COR-L47 (cell line): Measurements from ENCODE around the gene RUNX1.
"Not testable (repeated sequence)": the region's sequence is repeated elsewhere in the genome, so short reads cannot be mapped to it uniquely, and the experiment has no call there.

Experiments
- DNase-seq: peaks from one replicate; lab custom pipeline; 2025; lab: John Stamatoyannopoulos, UW

Gene RUNX1

DNA sequence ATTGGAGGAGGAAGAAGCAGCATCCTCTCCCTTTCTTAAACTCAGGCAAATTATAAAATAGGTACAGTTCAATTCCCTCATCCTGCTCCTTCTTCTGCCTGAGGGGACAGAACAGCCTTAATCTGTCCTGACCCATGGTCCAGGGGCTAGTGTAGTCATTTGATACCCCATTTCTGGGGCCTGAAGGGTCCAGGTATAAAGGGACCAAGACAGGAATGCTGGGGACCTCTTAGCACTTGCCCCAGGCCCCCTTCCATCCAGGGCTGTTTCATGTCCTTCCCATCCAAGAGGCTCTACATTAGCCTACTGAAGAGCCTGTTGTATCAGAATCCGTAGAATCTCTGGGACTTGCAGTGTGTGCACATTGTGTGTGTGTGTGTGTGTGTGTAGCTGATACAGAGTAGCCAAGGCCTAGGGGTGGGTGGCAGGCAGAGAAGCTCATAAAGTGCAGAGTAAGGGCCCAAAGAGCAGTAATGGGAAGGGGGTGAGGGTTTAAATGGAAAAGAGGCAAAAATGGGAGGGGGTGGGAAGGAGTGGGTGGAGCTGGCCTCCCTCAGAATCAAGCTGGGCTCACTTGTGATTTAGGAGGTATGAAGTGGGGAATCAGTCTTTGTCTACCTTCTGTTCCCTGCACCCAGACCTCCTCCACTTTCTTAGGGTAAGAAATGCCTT lies 32.4 kb downstream of the RUNX1 start:
- no peak for DNase-seq

DNA sequence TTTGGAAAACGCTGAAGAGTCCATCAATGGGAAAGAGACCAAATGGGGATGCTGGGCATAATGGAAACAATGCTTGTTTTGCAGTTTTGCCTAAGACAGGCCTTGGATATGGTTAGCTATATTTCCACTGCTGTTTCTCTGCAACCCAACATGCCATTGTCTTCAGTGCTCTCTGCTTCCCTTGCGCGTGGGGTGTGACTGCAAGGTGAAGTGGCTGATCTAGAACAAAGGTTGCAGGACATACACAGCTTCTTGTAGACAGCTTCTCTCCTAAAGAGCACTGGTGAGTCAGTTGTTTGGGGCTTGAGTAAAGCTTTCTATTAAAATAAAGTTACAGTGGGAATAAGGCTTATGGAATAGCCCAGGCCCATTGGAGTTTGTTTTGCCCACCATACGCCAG lies 33.0 kb downstream of the RUNX1 start:
- DNase-seq = no peak

DNA sequence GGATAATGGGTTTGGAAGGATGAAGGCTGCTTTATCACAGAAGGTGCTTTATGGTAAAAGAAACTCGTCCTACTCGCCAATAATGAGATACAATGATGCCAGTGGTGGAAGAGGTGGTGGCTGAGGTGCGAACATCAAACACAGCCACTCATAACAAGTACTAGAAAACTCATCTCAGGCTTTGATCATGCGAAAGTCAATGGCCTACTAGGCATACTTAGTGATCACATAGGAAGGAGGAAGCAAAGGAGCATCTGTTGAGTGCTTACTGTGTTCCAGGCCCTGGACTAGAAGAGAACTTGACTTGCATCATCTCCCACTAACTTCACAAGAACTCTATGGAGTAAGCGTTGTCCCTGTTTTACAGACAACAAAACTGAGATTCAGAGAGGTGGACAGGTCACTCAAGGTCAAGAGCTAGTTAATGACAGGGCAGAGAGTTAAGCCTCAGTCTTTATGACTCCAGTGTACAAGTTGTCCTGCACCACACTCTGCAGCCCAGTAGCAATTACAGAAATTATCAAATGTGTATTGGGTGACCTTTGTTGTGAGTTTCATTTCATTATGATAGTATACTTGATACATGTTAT lies 33.6 kb downstream of the RUNX1 start:
- DNase-seq = no peak

DNA sequence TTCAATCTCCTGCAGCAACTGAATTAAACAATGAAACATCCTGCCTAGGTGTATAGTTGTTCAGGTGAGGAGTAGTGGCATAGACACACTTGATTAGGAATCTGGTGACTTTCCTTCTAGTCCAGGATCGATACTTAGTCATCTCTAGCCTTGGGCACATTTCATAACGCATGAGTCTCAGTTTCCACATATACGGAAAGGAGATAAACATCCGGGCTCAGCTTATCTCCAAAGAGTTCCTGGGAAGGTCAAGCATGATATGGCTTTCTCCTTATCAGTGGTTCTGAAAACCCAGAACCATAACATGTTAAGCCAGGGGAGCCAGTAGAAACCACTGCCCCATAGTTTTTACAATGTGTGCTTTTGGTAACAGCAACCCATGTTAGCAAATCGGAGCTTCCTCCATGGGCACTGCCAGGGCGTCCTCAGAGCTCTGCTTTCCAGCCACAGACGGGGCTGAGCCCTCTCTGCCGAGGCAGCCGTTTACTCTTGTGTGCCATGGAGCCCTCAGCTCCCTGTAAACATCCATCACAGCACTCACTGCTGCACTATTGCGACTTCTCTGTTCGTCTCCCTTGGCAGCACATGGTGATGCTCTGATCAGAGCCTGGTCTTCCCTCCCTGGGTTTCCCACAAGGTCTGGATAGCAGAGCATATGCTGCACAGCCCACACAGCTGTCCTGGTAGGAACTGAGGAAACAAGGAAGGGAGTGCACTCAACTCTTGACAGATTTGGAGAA lies 34.6 kb downstream of the RUNX1 start:
- no peak for DNase-seq

DNA sequence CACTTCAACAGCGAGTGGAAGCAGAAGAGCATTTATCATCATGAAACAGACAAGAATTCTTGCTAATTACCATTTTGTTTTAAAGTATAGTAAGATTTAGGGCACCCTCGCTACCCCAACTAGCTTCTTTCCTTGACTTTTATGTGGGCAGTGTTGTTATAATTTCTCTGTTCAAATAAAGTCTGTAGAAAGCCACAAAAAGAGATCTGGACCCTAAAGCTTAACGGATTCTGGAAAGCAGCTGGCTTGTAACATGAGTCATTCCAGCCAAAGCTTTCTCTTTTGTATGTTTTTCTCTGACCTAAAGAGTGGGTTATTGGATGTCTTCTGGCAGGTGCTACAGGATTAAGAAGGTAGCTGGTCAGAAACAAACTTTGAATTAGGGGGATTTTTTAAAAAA lies 37.4 kb downstream of the RUNX1 start:
- no peak for DNase-seq

DNA sequence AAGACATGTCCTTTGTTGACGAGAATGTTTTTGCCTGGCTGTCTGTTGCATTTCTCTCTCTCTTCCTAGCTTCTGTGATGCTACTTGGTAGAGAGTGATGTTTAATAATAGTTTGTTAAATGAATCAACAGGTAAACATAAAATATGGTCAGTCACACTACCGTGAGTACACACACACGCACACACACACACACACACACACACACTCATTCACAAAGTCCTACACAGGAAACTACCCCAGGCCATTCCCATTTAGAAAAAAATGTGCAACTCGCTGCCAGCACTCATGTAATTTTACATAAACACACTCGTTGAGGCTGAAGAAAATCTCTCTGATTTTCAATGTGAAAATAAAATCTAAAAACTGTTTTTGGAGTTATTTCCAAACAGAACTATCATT lies 38.7 kb downstream of the RUNX1 start:
- DNase-seq = no peak

DNA sequence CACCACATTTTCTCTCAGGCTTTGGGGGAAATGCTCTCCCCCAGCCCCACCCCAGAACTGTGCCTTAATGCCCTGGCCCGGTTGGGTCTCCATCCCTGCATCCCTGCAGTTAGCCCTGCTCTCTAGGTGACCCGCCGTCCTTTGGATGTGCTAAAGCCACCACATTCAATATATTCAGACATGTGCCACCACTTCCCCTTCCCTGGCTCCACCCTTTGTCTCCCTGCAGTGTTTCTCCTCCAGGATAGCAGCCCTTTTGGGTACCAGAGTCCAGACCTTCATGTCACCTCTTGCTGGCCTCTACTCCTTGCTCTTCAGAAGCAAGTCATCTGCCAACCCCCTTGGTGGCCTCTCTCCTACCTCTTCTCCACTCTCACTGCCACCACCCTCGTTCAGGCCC lies 41.8 kb downstream of the RUNX1 start:
- DNase-seq = no peak

DNA sequence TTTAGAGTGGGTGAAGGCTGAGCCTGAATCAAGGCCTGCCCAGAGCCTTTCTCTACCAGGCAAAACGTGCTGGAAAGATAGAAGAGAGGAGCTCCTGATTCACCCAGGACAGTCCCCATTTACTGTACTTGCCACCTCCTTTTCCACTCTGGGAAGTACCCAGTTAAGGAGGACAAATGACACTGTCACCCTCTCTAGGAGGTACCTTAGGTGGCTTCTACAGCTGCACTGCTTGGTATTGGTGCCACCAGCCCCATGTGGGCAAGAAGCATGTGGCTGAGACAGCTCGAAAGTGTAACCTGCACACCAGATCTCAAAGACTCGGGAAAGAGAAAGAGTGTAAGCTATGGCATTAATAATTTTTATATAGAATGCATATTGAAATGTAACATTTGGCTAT lies 42.3 kb downstream of the RUNX1 start:
- DNase-seq = no peak

DNA sequence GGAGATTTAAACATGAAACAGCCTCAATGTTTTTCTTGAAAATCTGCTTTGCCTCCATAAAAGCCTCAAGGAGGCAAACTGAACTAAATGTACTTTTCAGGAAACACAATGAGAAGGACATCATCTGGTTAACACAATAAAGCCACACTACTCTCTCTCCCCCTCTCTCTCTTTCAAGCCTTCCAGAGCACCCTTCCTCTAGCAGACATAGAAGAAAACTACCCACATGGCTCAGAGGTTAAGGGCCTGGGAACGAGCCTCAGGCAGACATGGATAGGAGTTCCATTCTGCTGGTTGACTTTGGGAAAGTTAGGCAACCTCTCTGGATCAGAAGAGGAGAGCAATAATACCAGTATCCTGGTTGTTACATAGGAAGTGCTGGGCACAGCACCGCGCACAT lies 42.9 kb downstream of the RUNX1 start:
- DNase-seq = no peak

DNA sequence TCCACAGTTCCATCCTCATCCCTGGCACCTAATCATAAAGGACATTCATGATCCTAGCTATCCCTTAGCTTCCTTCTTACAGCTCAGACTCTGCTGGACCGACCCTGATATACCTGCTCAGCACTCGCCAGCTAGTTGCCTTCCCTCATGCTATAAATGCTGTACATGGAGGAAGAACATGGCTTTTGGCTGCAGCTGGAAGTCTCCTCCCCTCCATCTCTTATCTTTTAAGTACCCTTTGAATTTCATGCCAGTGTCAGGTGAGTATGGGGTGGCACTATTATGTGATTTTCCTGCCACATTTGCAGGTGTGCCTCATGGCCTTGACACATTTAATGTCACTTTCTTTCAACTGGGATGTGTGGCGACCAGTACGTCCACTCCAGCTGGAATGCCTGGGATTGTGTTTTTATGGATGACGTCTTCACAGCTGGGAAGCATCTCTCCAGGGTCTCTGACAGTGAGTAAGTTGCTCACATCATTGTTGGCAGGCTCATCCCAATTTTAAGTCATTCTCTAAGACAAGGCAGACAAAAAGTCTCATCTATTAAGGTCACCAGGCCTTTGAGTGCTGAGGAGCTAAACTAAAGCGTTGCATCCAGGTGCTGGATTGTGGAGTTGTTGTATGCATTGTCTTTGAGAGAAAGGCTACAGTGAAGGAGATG lies 43.4 kb downstream of the RUNX1 start:
- no peak for DNase-seq

DNA sequence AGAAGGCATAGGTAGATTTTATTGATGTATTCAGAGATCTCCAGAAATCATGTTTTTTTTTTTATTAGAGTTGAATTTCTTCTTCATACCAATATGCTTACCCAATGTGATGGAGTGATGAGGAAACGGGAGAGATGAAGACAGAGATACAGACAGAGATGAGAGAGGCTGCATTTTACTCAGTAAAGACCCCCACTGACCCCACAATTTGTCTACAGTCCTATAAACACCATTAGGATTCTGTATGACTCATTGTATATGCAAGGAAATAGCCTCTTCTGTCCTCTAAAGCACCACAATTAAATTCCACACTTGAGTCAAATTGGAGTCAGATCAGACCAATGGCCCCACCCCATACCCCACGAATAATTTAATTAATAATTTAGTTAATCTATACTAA lies 44.0 kb downstream of the RUNX1 start:
- no peak for DNase-seq

DNA sequence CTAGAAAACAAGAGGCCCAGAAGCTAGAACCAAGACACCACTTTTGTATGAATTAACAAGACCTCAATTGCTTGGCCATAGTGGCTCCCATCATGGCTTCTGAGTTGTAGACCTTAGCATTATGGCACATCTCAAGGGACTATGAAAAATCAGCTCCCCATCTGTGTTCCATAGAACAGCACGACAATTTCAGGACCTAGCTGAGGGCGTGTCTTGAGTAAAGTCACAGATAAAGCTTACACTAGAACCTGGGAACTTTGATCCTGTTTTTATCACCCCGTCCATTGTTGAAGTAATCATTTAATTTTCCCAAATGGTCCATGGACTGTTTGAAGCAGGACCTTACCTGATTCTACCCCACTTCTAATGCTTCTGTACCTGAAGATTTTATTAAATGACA lies 44.8 kb downstream of the RUNX1 start:
- DNase-seq = no peak

DNA sequence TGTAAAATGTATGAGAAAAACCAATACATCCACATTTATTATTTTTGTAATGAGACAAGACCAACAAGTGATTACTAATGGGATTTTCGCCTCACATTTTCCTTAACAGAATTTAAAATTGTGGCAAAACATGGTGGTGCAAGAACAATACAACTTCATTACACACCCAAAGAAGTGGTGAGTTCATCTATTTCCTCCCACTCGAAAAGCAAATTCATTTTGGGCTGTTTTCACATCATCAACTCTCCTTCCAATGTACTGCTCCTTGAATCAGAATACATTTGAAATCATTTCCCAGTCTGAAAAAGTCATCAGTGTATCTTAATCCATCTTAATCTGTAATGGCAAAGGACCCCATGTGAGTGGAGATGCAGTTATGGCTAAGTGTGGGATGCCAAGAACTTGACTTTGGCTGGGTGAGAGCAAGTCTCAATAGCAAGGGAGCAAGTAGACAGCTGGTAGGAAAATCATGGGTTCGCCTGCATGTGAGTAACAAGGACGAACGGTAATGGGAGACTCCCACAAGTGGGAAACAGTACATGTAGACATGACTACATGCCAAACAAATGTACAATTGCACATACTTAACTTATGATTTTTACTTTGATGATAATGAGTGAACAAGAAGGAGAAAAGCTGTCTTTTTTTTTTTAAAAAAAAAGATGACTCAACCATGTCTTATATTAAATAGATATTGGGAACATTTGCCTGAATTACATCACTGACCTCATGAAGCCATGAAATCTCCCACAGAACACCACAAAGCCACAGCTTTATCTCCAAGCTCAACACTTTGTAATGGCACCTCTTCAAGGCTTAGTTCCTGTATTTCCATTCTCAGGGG lies 46.0 kb downstream of the RUNX1 start:
- DNase-seq = no peak

DNA sequence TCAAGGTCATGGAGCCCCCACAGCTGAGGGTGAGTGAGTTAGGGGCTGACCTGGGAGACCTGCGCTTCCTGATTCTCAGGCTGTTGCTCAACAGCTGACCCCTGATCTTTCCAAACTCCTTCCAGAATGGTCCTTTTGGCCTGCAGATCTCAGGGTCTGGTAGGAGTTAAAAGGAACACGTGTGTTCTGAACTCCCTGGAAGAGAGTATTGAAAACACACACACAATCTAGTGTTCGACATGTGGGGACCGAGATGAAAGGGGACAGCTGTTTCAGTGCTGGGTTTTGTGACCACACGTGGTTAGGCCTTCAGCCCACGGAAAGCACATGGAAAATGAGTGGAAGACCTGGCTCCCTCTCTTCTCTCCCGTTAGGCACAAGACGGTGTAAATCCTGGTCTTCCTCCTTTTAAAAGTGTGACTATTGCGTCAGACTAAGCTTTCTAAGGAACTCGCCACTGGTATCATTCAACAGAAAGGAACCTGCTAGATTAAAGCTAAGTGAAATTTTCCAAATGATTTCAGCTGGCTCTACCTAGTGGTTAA lies 49.6 kb downstream of the RUNX1 start:
- no peak for DNase-seq

DNA sequence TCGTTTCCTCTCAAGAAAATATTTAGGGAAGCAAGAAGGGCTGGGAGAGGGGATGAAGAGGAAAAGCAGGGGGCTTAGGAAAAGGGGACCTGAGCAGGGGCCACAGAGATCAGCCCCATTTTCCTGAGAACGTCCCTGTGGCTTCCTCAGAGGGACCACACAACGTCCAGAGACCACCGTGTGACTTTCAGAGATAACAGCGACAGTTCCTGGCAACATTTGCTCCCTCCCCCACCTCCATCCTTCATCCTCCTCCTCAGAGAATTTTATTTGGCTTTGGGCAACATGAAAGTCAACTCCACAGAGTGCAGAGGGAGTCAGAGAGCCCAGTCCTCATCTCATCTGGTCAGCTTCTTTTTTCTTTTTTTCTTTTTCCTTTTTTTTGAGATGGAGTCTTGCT lies 50.9 kb downstream of the RUNX1 start:
- DNase-seq = no peak

DNA sequence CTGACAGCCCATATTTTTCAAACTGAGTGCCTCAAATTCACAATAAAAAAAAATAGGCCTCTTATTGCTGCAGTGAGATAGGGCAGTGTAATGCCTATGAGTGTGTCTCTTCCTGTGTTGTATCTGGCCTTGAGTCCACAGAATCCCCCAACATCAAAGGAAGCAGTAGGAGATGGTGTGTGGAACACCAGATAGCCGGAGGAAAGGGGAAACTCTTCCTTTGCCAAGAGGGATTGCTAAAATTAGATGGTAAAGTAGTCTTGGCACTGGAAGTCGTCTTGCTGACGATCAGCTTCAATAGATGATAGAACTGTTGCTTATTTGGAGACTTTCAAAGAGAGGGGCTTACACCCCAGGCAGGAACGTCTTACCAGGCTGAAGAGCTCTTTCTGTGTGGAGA lies 51.8 kb downstream of the RUNX1 start:
- DNase-seq = no peak

DNA sequence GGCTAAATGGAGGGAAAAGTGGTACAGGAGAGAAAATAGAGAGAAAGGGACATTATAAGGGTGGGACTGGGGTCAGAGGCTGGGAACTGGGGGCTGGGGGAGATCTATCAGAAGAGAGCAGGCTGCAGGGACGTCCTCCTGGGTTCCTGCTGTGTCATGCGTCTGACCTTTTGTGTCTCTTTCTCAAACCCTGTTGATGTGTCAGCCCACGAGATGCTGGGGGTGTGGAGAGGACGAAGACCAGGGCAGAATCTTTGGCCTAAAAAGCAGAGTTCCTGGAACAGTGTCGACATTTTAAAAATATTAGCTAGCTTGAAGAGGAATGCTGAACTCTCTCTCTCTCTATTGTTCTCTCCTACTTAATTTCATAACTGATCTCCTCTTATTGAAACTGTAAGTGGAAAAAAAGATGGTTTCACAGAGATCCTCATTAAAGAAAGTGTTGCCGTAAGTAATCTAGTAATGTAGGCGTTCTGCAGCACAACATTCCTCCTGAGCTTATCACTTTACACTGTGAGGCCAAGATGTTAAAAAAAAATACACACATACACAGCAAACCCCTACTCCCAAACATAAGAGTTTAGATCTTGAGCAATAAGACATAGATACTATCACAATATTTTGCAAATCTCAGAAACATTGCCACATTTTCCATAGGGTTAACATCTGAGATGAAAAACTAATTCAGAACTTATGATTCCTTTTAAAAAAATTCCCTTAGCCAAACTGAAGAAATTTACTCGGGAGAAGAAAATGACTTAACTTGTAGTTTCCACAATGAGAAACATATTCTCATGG lies 52.6 kb downstream of the RUNX1 start:
- DNase-seq = no peak

DNA sequence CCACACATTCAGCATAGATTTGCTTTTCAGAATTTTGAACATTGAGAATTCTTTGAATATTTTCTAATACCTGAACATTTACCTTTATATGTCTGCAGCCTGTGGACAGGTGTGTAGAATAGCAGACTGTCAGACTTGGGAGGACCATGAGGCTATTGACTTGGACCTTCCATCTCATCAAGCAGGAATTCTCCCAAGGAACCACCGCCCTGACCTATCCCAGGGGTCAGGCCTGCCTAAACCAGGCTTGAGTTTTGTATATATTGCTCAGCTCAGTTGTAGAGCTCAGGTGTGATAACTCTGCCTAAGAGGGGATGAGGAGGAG lies 53.2 kb downstream of the RUNX1 start:
- DNase-seq = no peak

DNA sequence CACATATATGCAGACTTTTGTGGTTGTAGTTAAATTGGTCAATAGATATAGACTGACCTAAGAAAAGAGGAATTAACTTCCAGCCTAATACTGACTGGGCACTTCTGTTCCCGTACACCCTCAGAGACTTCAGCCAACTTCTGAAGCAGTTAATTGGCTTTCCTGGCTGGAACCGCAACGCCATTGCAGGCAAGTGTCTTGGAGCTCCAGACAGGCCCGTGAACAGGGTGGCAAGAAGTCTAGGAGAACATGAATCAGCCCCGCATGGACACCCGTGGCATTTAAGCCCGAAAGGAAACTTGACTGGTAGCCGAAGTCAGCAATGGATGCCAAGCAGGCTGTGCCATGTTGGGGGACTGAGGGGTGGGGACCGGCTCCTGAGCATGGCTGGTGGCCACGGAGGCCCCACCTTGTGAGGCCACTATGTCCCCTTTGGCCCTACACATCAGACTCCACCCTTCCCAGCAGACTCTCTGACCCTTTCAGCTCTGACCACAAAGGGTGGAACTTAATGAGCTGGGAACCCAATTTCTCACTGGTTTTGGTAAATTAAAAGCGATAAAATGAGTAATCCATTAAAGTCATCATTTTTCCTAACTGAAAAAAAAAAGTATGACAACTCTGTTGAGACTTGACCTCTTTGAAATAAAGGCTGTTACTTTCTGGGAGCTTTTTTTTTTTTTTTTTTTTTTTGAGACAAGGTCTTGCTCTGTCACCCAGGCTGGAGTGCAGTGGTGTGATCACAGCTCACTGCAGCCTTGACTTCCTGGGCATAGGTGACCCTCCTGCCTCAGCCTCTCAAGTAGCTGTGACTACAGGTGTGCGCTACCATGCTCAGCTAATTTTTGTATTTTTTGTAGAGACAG lies 54.1 kb downstream of the RUNX1 start:
- no peak for DNase-seq

DNA sequence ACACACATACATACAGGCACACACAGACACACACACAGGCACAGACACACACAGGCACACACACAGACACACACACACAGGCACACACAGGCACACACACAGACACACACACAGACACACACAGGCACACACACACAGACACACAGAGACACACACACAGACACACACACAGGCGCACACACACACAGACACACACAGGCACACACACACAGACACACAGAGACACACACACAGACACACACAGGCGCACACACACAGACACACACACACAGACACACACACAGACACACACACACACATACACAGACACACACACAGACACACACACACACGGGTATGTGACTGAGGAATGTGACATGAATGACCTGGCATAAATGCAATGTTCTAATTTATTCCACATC lies 55.6 kb downstream of the RUNX1 start:
- not testable (repeated sequence) for DNase-seq
